ENCODE results near the gene SLC26A2. TPM values are rescaled to one million over a fixed set of nuclear protein-coding genes. Genes with fewer than 3 reads are reported as not detected.

SLC26A2 gene
- total and polyA plus RNA-seq, 2 experiments from 2014 or later: 3.5 to 11.5 TPM

DNA sequence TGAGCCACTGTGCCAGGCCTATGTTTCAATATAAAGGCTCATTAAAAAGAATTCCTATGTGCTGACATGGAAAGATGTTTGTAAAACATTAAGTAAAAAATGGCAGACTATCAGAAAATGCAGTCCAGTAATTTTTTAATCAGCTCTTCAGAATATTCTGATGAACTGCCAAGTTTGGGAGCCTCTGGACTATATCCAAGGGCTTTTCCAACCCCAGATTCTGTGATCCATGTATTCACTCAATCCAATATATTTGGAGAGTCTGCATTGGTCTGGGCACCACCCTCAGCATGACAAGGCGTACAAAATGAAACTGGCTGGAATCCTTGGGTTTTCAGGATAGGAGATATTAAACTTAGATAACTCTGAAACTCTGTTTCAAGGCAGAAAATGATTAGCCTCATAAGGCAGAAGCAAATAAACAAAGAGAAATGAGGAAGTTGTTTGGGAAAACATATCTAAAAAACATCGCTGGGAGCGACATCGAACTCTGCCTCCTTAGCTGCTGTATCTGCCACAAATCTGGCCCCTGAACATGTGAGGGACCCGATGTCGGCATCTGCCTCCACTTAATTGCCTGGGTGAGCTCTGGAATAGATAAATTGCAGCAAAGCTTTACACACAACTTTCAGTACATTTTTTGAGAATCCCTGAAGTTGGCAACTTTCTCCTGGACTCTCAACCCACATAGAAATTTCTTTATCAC, 30.4 kb upstream of the SLC26A2 start (continued):
- TF ChIP-seq, protein P1, sequence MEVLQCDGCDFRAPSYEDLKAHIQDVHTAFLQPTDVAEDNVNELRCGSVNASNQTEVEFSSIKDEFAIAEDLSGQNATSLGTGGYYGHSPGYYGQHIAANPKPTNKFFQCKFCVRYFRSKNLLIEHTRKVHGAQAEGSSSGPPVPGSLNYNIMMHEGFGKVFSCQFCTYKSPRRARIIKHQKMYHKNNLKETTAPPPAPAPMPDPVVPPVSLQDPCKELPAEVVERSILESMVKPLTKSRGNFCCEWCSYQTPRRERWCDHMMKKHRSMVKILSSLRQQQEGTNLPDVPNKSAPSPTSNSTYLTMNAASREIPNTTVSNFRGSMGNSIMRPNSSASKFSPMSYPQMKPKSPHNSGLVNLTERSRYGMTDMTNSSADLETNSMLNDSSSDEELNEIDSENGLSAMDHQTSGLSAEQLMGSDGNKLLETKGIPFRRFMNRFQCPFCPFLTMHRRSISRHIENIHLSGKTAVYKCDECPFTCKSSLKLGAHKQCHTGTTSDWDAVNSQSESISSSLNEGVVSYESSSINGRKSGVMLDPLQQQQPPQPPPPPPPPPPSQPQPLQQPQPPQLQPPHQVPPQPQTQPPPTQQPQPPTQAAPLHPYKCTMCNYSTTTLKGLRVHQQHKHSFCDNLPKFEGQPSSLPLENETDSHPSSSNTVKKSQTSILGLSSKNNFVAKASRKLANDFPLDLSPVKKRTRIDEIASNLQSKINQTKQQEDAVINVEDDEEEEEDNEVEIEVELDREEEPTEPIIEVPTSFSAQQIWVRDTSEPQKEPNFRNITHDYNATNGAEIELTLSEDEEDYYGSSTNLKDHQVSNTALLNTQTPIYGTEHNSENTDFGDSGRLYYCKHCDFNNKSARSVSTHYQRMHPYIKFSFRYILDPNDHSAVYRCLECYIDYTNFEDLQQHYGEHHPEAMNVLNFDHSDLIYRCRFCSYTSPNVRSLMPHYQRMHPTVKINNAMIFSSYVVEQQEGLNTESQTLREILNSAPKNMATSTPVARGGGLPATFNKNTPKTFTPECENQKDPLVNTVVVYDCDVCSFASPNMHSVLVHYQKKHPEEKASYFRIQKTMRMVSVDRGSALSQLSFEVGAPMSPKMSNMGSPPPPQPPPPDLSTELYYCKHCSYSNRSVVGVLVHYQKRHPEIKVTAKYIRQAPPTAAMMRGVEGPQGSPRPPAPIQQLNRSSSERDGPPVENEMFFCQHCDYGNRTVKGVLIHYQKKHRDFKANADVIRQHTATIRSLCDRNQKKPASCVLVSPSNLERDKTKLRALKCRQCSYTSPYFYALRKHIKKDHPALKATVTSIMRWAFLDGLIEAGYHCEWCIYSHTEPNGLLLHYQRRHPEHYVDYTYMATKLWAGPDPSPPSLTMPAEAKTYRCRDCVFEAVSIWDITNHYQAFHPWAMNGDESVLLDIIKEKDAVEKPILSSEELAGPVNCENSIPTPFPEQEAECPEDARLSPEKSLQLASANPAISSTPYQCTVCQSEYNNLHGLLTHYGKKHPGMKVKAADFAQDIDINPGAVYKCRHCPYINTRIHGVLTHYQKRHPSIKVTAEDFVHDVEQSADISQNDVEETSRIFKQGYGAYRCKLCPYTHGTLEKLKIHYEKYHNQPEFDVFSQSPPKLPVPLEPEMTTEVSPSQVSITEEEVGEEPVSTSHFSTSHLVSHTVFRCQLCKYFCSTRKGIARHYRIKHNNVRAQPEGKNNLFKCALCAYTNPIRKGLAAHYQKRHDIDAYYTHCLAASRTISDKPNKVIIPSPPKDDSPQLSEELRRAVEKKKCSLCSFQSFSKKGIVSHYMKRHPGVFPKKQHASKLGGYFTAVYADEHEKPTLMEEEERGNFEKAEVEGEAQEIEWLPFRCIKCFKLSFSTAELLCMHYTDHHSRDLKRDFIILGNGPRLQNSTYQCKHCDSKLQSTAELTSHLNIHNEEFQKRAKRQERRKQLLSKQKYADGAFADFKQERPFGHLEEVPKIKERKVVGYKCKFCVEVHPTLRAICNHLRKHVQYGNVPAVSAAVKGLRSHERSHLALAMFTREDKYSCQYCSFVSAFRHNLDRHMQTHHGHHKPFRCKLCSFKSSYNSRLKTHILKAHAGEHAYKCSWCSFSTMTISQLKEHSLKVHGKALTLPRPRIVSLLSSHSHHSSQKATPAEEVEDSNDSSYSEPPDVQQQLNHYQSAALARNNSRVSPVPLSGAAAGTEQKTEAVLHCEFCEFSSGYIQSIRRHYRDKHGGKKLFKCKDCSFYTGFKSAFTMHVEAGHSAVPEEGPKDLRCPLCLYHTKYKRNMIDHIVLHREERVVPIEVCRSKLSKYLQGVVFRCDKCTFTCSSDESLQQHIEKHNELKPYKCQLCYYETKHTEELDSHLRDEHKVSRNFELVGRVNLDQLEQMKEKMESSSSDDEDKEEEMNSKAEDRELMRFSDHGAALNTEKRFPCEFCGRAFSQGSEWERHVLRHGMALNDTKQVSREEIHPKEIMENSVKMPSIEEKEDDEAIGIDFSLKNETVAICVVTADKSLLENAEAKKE (CRISPR knock-in tag; IDR thresholded peaks at IDR 0.05): no peak
- no peak for TF ChIP-seq STAT1 (IDR thresholded peaks at IDR 0.05; ENCODE audit: unreplicated experiment)
- TF ChIP-seq JUNB (IDR thresholded peaks at IDR 0.05; ENCODE audit: unreplicated experiment): no peak
- TF ChIP-seq ZNF331 (CRISPR knock-in tag; IDR thresholded peaks at IDR 0.05; ENCODE audit: low read depth): no peak
- no peak for TF ChIP-seq CREB1 (CRISPR knock-in tag; IDR thresholded peaks at IDR 0.05; ENCODE audit: low read depth)
- no peak for TF ChIP-seq CTCF (conservative IDR thresholded peaks at IDR 0.05; ENCODE audit: low read depth in 2 of 2)

Data from GM23338 (cell line).